CD4-positive, alpha-beta T cell treated with Interleukin-4 for 4 hours (primary cell): ENCODE measurements around the gene GSTP1.
A peak's percentile ranks its signal among the peaks of the same experiment; 100 is the strongest.
"Not testable (repeated sequence)": the region's sequence is repeated elsewhere in the genome, so short reads cannot be mapped to it uniquely, and the experiment has no call there.

ENCODE experiments used
- DNase-seq: peaks from one replicate; pipeline ENCODE4 v3.0.0-alpha.2; 2020

Gene GSTP1

GRCh38 chr11:67583247-67584204, at the start of gene GSTP1:
Gene GSTP1 (plus strand): TSS chr11:67583812. CDS start chr11:67583844, 32 bp downstream.
- peak; percentile 76 for DNase-seq

- no peak for DNase-seq
These were observed 49.4 kb upstream of the GSTP1 start for GRCh38 chr11:67534070-67534679.

GRCh38 chr11:67535561-67535960, 48.1 kb upstream of the GSTP1 start:
- DNase-seq: no peak

GRCh38 chr11:67538306-67538705, 45.3 kb upstream of the GSTP1 start:
- DNase-seq: no peak

- DNase-seq: no peak
These were observed 44.6 kb upstream of the GSTP1 start for GRCh38 chr11:67538823-67539505.

GRCh38 chr11:67539550-67539949, 44.1 kb upstream of the GSTP1 start:
- no peak for DNase-seq

- no peak for DNase-seq
These were observed 42.4 kb upstream of the GSTP1 start for GRCh38 chr11:67541198-67541597.

- no peak for DNase-seq
These were observed 41.4 kb upstream of the GSTP1 start for GRCh38 chr11:67542169-67542568.

GRCh38 chr11:67542971-67543370, 40.6 kb upstream of the GSTP1 start:
- DNase-seq: no peak

- no peak for DNase-seq
These were observed 40.0 kb upstream of the GSTP1 start for GRCh38 chr11:67543585-67543984.

GRCh38 chr11:67544616-67545242, 38.9 kb upstream of the GSTP1 start:
- no peak for DNase-seq

GRCh38 chr11:67545280-67545679, 38.3 kb upstream of the GSTP1 start:
- DNase-seq: no peak

- DNase-seq: not testable (repeated sequence)
These were observed 35.5 kb upstream of the GSTP1 start for GRCh38 chr11:67548112-67548511.

- no peak for DNase-seq
These were observed 35.0 kb upstream of the GSTP1 start for GRCh38 chr11:67548555-67549110.

GRCh38 chr11:67551127-67551526, 32.5 kb upstream of the GSTP1 start:
- no peak for DNase-seq

- not testable (repeated sequence) for DNase-seq
These were observed 31.9 kb upstream of the GSTP1 start for GRCh38 chr11:67551697-67552096.

- no peak for DNase-seq
These were observed 27.4 kb upstream of the GSTP1 start for GRCh38 chr11:67556244-67556643.

GRCh38 chr11:67558084-67558772, 25.4 kb upstream of the GSTP1 start:
- no peak for DNase-seq

- DNase-seq: no peak
These were observed 21.5 kb upstream of the GSTP1 start for GRCh38 chr11:67561971-67562619.

- no peak for DNase-seq
These were observed 20.5 kb upstream of the GSTP1 start for GRCh38 chr11:67562963-67563704.

GRCh38 chr11:67563705-67564114, 19.9 kb upstream of the GSTP1 start:
- not testable (repeated sequence) for DNase-seq
